Measurements from ENCODE around the gene GNS. TPM values are rescaled to one million over a fixed set of nuclear protein-coding genes. Genes with fewer than 3 reads are reported as not detected.

GNS gene
- total and polyA plus RNA-seq, 2 of the 4 experiments (the other 2 are of a cell fraction), result 60.4 to 80.7 TPM

DNA sequence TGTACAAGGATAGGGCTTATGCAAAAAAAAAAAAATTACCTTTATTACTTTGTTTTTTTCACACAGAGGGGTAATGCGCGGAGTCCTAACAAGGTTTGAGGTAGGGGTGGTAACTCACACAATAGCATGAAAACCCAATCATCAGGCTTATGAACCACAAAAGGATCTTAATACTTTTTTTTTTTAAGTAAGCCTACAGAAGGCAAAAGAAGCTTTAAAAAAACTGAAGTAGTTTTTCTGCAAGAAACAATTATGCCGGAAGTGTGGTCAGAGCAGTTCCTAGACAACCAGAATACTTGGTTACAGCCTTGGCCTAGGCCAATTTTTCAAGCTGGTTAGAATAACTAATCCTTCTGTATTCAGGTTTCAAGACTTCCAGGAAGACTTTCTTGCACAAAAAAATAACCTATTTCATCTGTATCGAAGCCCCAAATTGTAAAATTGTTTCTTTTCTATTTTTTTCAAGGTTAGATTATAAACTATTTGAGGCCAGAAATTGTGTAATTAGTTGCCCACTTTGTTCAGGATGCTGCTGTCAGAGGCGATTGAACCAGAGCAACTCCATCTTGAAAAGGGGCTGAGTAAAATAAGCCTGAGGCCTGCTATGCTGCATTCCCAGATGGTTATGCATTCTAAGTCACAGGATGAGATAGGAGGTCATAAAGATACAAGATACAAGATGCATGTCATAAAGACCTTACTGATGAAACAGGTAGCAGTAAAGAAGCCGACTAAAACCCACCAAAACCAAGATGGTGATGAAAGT is 1.8 kb upstream of the GNS start:
- no peak overlapping the region for H3K23ac ChIP-seq (ENCODE audit: low read depth, low read length)
- no peaks in the 10 kb centered on the region for H3K9me3 ChIP-seq (ENCODE audit: control insufficient read depth, insufficient read depth, low read length)
- no peak overlapping the region for H4K8ac ChIP-seq (ENCODE audit: low read depth in 2 of 2, low read length in 2 of 2)
- no peak overlapping the region for H3K4ac ChIP-seq (ENCODE audit: low read depth, low read length)
- H4K20me1 ChIP-seq (ENCODE audit: insufficient read depth, low read length), result no peaks in the 10 kb centered on the region
- intact Hi-C loops (cut with micrococcal nuclease) (no loop called here), in situ Hi-C loops (cut with MboI; ENCODE audit: low sequenced_read_pairs) (no loop called here), dilution Hi-C loops (cut with HindIII; ENCODE audit: low sequenced_read_pairs, unreplicated experiment) (no loop called here)
- H3K14ac ChIP-seq (replicated peaks; ENCODE audit: low read depth, low read length), result no peak overlapping the region
- no peak overlapping the region for H2AK5ac ChIP-seq (ENCODE audit: low read depth, low read length)
- no peak overlapping the region for H3K18ac ChIP-seq (ENCODE audit: low read depth, low read length)
- ATAC-seq (ENCODE audit: low read depth), result no peak
- no peak for DNase-seq
- H2AFZ ChIP-seq (replicated peaks; ENCODE audit: low read length, poor library complexity), result no peak overlapping the region
- TF ChIP-seq FOS (IDR thresholded peaks at IDR 0.05; ENCODE audit: low read depth, low read length), result no peak
- TF ChIP-seq CEBPB (IDR thresholded peaks at IDR 0.05; ENCODE audit: low read depth, low read length), result no peak
- no peak for TF ChIP-seq RAD21 (IDR thresholded peaks at IDR 0.05; ENCODE audit: low read length)
- no peak for TF ChIP-seq MAZ (IDR thresholded peaks at IDR 0.05; ENCODE audit: borderline replicate concordance, low read depth, low read length)
- TF ChIP-seq, protein P1, sequence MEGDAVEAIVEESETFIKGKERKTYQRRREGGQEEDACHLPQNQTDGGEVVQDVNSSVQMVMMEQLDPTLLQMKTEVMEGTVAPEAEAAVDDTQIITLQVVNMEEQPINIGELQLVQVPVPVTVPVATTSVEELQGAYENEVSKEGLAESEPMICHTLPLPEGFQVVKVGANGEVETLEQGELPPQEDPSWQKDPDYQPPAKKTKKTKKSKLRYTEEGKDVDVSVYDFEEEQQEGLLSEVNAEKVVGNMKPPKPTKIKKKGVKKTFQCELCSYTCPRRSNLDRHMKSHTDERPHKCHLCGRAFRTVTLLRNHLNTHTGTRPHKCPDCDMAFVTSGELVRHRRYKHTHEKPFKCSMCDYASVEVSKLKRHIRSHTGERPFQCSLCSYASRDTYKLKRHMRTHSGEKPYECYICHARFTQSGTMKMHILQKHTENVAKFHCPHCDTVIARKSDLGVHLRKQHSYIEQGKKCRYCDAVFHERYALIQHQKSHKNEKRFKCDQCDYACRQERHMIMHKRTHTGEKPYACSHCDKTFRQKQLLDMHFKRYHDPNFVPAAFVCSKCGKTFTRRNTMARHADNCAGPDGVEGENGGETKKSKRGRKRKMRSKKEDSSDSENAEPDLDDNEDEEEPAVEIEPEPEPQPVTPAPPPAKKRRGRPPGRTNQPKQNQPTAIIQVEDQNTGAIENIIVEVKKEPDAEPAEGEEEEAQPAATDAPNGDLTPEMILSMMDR (conservative IDR thresholded peaks at IDR 0.05; ENCODE audit: low read depth, low read length), result no peak
- no peak for TF ChIP-seq MXI1 (IDR thresholded peaks at IDR 0.05; ENCODE audit: borderline replicate concordance, low read depth, low read length)
- TF ChIP-seq MAFK (IDR thresholded peaks at IDR 0.05; ENCODE audit: low read depth, low read length), result no peak
- TF ChIP-seq POLR2A (IDR thresholded peaks at IDR 0.05; ENCODE audit: low read depth, low read length), result no peak
- no peak for TF ChIP-seq CHD1 (IDR thresholded peaks at IDR 0.05; ENCODE audit: low read depth, low read length)
- TF ChIP-seq, protein P2, sequence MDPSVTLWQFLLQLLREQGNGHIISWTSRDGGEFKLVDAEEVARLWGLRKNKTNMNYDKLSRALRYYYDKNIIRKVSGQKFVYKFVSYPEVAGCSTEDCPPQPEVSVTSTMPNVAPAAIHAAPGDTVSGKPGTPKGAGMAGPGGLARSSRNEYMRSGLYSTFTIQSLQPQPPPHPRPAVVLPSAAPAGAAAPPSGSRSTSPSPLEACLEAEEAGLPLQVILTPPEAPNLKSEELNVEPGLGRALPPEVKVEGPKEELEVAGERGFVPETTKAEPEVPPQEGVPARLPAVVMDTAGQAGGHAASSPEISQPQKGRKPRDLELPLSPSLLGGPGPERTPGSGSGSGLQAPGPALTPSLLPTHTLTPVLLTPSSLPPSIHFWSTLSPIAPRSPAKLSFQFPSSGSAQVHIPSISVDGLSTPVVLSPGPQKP (IDR thresholded peaks at IDR 0.05; ENCODE audit: borderline replicate concordance, low read depth, low read length), result no peak
- no peak for TF ChIP-seq RCOR1 (IDR thresholded peaks at IDR 0.05; ENCODE audit: insufficient replicate concordance, low read length)
- TF ChIP-seq, protein P3, sequence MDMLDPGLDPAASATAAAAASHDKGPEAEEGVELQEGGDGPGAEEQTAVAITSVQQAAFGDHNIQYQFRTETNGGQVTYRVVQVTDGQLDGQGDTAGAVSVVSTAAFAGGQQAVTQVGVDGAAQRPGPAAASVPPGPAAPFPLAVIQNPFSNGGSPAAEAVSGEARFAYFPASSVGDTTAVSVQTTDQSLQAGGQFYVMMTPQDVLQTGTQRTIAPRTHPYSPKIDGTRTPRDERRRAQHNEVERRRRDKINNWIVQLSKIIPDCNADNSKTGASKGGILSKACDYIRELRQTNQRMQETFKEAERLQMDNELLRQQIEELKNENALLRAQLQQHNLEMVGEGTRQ (IDR thresholded peaks at IDR 0.05; ENCODE audit: low read depth, low read length), result no peak
- TF ChIP-seq RFX5 (IDR thresholded peaks at IDR 0.05; ENCODE audit: low read depth, low read length), result no peak
- TF ChIP-seq BHLHE40 (IDR thresholded peaks at IDR 0.05; ENCODE audit: low read depth, low read length), result no peak
- TF ChIP-seq NFE2L2 (IDR thresholded peaks at IDR 0.05; ENCODE audit: low read depth, low read length), result no peak
- TF ChIP-seq SMC3 (IDR thresholded peaks at IDR 0.05; ENCODE audit: low read depth, low read length), result no peak
- peaks cover 13 to 24% of the 10 kb centered on the region in 2 experiments; a peak in 3 of 4 replicates for H3K79me1 ChIP-seq (ENCODE audit: low read depth in 1 of 2, low read length in 2 of 2)
- H2BK15ac ChIP-seq (ENCODE audit: low read depth, low read length), result no peak overlapping the region
- no peak overlapping the region for H2BK20ac ChIP-seq (ENCODE audit: low read depth, low read length)
- H3K56ac ChIP-seq (ENCODE audit: extremely low read depth, insufficient read depth, low read length), result no peak overlapping the region
- H3K4me3 ChIP-seq (ENCODE audit: insufficient read depth, low read depth, low read length), result no peak overlapping the region
- H3K9me1 ChIP-seq (ENCODE audit: insufficient read depth, low read length), result peaks cover 4% of the 10 kb centered on the region; the same call in 1 of the 2 replicates
- no peaks in the 10 kb centered on the region for H3K27me3 ChIP-seq (ENCODE audit: control insufficient read depth, insufficient read depth, low read length)
- H2BK120ac ChIP-seq (ENCODE audit: low read depth, low read length), result no peak overlapping the region
- BruUV-seq (replicated peaks), result no TSS peak
- H2BK5ac ChIP-seq (ENCODE audit: low read depth, low read length, poor library complexity, severe bottlenecking), result no peak overlapping the region
- WGBS, 2 experiments (ENCODE audit: extremely low coverage in 2 of 2, insufficient read length in 1 of 2), result no CpG with 5 or more reads among the region's 6 CpGs
- H3K9ac ChIP-seq (ENCODE audit: low read depth, low read length), result no peak overlapping the region
- POLR2A ChIA-PET (ENCODE audit: unreplicated experiment), result interaction anchor here (0.6 kb wide), 1 partner anchor 39 kb away, joined by 3 read pairs; no protein-coding TSS in a partner anchor
- no peak overlapping the region for H3K27ac ChIP-seq (ENCODE audit: insufficient read depth, low read length)
- H2AK9ac ChIP-seq (replicated peaks; ENCODE audit: low read depth, low read length, poor library complexity), result no peak overlapping the region
- no peaks in the 10 kb centered on the region for H3K36me3 ChIP-seq (ENCODE audit: control insufficient read depth, insufficient read depth, low read length)
- H4K5ac ChIP-seq (ENCODE audit: low read depth, low read length), result no peak overlapping the region
- no peak overlapping the region for H4K91ac ChIP-seq (ENCODE audit: insufficient read depth, low read depth, low read length)
- CTCF ChIA-PET, result no interaction called here
- no peaks in the 10 kb centered on the region for H3K4me1 ChIP-seq (ENCODE audit: control insufficient read depth, insufficient read depth, low read length)
- H3K4me2 ChIP-seq (ENCODE audit: low read depth, low read length), result no peak overlapping the region

Measured in IMR-90 (cell line).